Neutrophil (primary cell): Measurements from ENCODE around the gene TSPO2.

Source experiments
- H3K27ac ChIP-seq: fragments of 200-600 bp; sonication (generic); 2 replicates; pipeline ENCODE4 v1.5.1; 2016; ENCODE audit warnings: mild to moderate bottlenecking, moderate library complexity
- H3K27me3 ChIP-seq: fragments of 200-600 bp; sonication (generic); 2 replicates; pipeline ENCODE4 v1.6.0; 2016; ENCODE audit warnings: mild to moderate bottlenecking
- H3K36me3 ChIP-seq: fragments of 200-600 bp; sonication (generic); 2 replicates; pipeline ENCODE4 v1.5.1; 2017
- H3K4me1 ChIP-seq, 2 experiments: fragments of 200-600 bp in 1 of 2; sonication (generic) in 1 of 2; 1 replicate in 1 of 2; 2 replicates in 1 of 2; pipeline versions ENCODE4 v1.5.1 to v1.6.1; 2013 to 2016; ENCODE audit warnings: low read depth in 1 of 2, low read length in 1 of 2, mild to moderate bottlenecking in 1 of 2, moderate library complexity in 1 of 2; ENCODE audit not compliant: control insufficient read depth in 1 of 2, insufficient read depth in 1 of 2
- H3K4me3 ChIP-seq, 2 experiments: fragments of 200-600 bp in 1 of 2; sonication (generic) in 1 of 2; 1 replicate in 1 of 2; 2 replicates in 1 of 2; pipeline ENCODE4 v1.5.1; 2013 to 2016; ENCODE audit warnings: low read depth in 1 of 2, low read length in 1 of 2, mild to moderate bottlenecking in 1 of 2, moderate library complexity in 1 of 2
- H3K9me3 ChIP-seq: fragments of 200-600 bp; sonication (generic); 2 replicates; pipeline ENCODE4 v1.5.1; 2016
- CTCF ChIP-seq: fragments of 200-600 bp; sonication (generic); IDR thresholded peaks from 2 replicates; pipeline ENCODE4 v1.5.1; 2016; ENCODE audit warnings: antibody characterized with exemption

Gene TSPO2

GRCh38 chr6:41088451-41088850 is 46.2 kb downstream of the TSPO2 start:
- Histone ChIP-seq H3K9me3 (no peaks in the 10 kb centered on the region), H3K4me1 (peaks cover 8% of the 10 kb centered on the region in 2 experiments), H3K27me3 (no peaks in the 10 kb centered on the region), H3K4me3 (no peak overlapping the region), H3K27ac (no peak overlapping the region), H3K36me3 (peaks cover 93% of the 10 kb centered on the region)
- TF ChIP-seq CTCF = no peak

GRCh38 chr6:41090841-41091761 is 48.8 kb downstream of the TSPO2 start:
- Histone ChIP-seq H3K27ac (peak overlapping the region; percentile 50), H3K27me3 (no peaks in the 10 kb centered on the region), H3K4me3 (no peak overlapping the region), H3K9me3 (no peaks in the 10 kb centered on the region), H3K4me1 (peaks cover 6 to 8% of the 10 kb centered on the region in 2 experiments), H3K36me3 (peaks cover 93% of the 10 kb centered on the region)
- TF ChIP-seq CTCF = no peak

GRCh38 chr6:41092421-41093140 is 50.3 kb downstream of the TSPO2 start:
- Histone ChIP-seq H3K4me3 (no peak overlapping the region), H3K9me3 (no peaks in the 10 kb centered on the region), H3K36me3 (peaks cover 97% of the 10 kb centered on the region), H3K27me3 (no peaks in the 10 kb centered on the region), H3K27ac (no peak overlapping the region), H3K4me1 (peaks cover 6 to 8% of the 10 kb centered on the region in 2 experiments)
- TF ChIP-seq CTCF = no peak

GRCh38 chr6:41093729-41094128 is 51.5 kb downstream of the TSPO2 start:
- H3K4me1 ChIP-seq = peaks cover 6 to 8% of the 10 kb centered on the region in 2 experiments
- no peak overlapping the region for H3K27ac ChIP-seq
- no peak for TF ChIP-seq CTCF
- peaks cover 100% of the 10 kb centered on the region for H3K36me3 ChIP-seq
- H3K4me3 ChIP-seq = no peak overlapping the region
- H3K9me3 ChIP-seq = no peaks in the 10 kb centered on the region
- H3K27me3 ChIP-seq = no peaks in the 10 kb centered on the region
